Smooth muscle cell (in vitro differentiated cells): ENCODE measurements around the gene ZNF79. TPM values are rescaled to one million over a fixed set of nuclear protein-coding genes. Genes with fewer than 3 reads are reported as not detected.

Experiments
- DNase-seq: peaks from one replicate; lab custom pipeline; 2025; ENCODE audit not compliant: unreplicated experiment; lab: John Stamatoyannopoulos, UW
- H2AFZ ChIP-seq: fragments of 200-600 bp; sonication (generic); 2 replicates; pipeline ENCODE4 v1.6.0; 2016; ENCODE audit warnings: antibody characterized with exemption, low read depth, mild to moderate bottlenecking
- H3F3A ChIP-seq: fragments of 200-600 bp; sonication (generic); 2 replicates; pipeline ENCODE4 v1.6.0; 2017; ENCODE audit warnings: antibody characterized with exemption, low read depth
- H3K27ac ChIP-seq: fragments of 200-600 bp; sonication (generic); 2 replicates; pipeline ENCODE4 v1.5.1; 2016; ENCODE audit warnings: low read depth, mild to moderate bottlenecking
- H3K27me3 ChIP-seq: fragments of 200-600 bp; sonication (generic); 2 replicates; pipeline ENCODE4 v1.6.1; 2016; ENCODE audit warnings: low read depth, mild to moderate bottlenecking
- H3K36me3 ChIP-seq: fragments of 200-600 bp; sonication (generic); 2 replicates; pipeline ENCODE4 v1.5.1; 2016; ENCODE audit warnings: low read depth
- H3K4me1 ChIP-seq: fragments of 200-600 bp; sonication (generic); 2 replicates; pipeline ENCODE4 v1.5.1; 2016; ENCODE audit warnings: low read depth
- H3K4me2 ChIP-seq: fragments of 200-600 bp; sonication (generic); 2 replicates; pipeline ENCODE4 v1.6.0; 2016; ENCODE audit warnings: mild to moderate bottlenecking
- H3K4me3 ChIP-seq: fragments of 200-600 bp; sonication (generic); 2 replicates; pipeline ENCODE4 v1.5.1; 2016; ENCODE audit warnings: mild to moderate bottlenecking
- H3K79me2 ChIP-seq: fragments of 200-600 bp; sonication (generic); 2 replicates; pipeline ENCODE4 v1.6.0; 2016; ENCODE audit warnings: low read depth, mild to moderate bottlenecking
- H3K9ac ChIP-seq: fragments of 200-600 bp; sonication (generic); 2 replicates; pipeline ENCODE4 v1.6.0; 2016; ENCODE audit warnings: low read depth
- H3K9me3 ChIP-seq: fragments of 200-600 bp; sonication (generic); replicated peaks from 2 replicates; pipeline ENCODE4 v1.5.1; 2016; ENCODE audit warnings: low read depth
- H4K20me1 ChIP-seq: fragments of 200-600 bp; sonication (generic); 2 replicates; pipeline ENCODE4 v1.6.0; 2016; ENCODE audit warnings: low read depth
- CTCF ChIP-seq: fragments of 200-600 bp; sonication (generic); IDR thresholded peaks from 2 replicates; pipeline ENCODE4 v1.5.1; 2017; ENCODE audit warnings: borderline replicate concordance, mild to moderate bottlenecking, antibody characterized with exemption; ENCODE audit not compliant: insufficient read depth, poor library complexity, severe bottlenecking
- WGBS: methylation state at CpG from one replicate; pipeline ENCODE4 v1.1.7; 2016; ENCODE audit warnings: low lambda C conversion rate; 5-methylcytosine and 5-hydroxymethylcytosine counted together
- polyA plus RNA-seq: library from polyadenylated mRNA; unstranded; fragments of >200 nt; fragmentation: Nextera tagmentation; extraction: Ambion mirVana; gene quantifications from 2 replicates; pipeline ENCODE4 v1.2.1, GENCODE V29; 2016
- total RNA-seq: library from RNA; depleted of rRNA; stranded (reverse); fragments of >200 nt; gene quantifications from 2 replicates; pipeline ENCODE4 v1.2.3, GENCODE V29; 2014

Gene ZNF79
- total and polyA plus RNA-seq, 2 experiments from 2014 or later, result 4.3 to 6.6 TPM

GRCh38 chr9:127384016-127384730 lies 40.0 kb upstream of the ZNF79 start:
- Histone ChIP-seq H3K27me3 (no peaks in the 10 kb centered on the region), H3K9me3 (no peaks in the 10 kb centered on the region)
- WGBS, result 91% methylated on average over 11 of the region's 11 CpGs

GRCh38 chr9:127384901-127385300 lies 39.3 kb upstream of the ZNF79 start:
- no peak for DNase-seq
- H3K4me2 ChIP-seq, result no peak overlapping the region
- no peak overlapping the region for H3K9ac ChIP-seq
- H3K79me2 ChIP-seq, result no peaks in the 10 kb centered on the region
- H2AFZ ChIP-seq, result no peak overlapping the region
- no peaks in the 10 kb centered on the region for H3K9me3 ChIP-seq
- no peak for TF ChIP-seq CTCF
- no peaks in the 10 kb centered on the region for H4K20me1 ChIP-seq
- H3K36me3 ChIP-seq, result no peaks in the 10 kb centered on the region
- 85% methylated on average over 13 of the region's 13 CpGs for WGBS
- peak overlapping the region; percentile 27 for H3K27ac ChIP-seq
- H3K27me3 ChIP-seq, result no peaks in the 10 kb centered on the region
- H3K4me3 ChIP-seq, result no peak overlapping the region
- H3K4me1 ChIP-seq, result peaks cover 7% of the 10 kb centered on the region
- H3F3A ChIP-seq, result peaks cover 13% of the 10 kb centered on the region

More at GRCh38 chr9:127384016-127384730, 40.0 kb upstream of the ZNF79 start:
- H3K27ac ChIP-seq, result no peak overlapping the region
- H3K79me2 ChIP-seq, result no peaks in the 10 kb centered on the region
- H3K36me3 ChIP-seq, result no peaks in the 10 kb centered on the region
- peaks cover 7% of the 10 kb centered on the region for H3F3A ChIP-seq
- H3K4me3 ChIP-seq, result no peak overlapping the region
- no peak overlapping the region for H3K9ac ChIP-seq
- no peak for TF ChIP-seq CTCF
- no peak for DNase-seq
- no peak overlapping the region for H2AFZ ChIP-seq
- peaks cover 3% of the 10 kb centered on the region for H3K4me1 ChIP-seq
- no peaks in the 10 kb centered on the region for H4K20me1 ChIP-seq
- H3K4me2 ChIP-seq, result no peak overlapping the region

- H3K9ac ChIP-seq, result no peak overlapping the region
- no peak overlapping the region for H3K4me2 ChIP-seq
- H3K27ac ChIP-seq, result no peak overlapping the region
- H3K9me3 ChIP-seq, result no peaks in the 10 kb centered on the region
- no peaks in the 10 kb centered on the region for H3K79me2 ChIP-seq
- H2AFZ ChIP-seq, result no peak overlapping the region
- TF ChIP-seq CTCF, result no peak
- no peaks in the 10 kb centered on the region for H3K36me3 ChIP-seq
- H3K4me3 ChIP-seq, result no peak overlapping the region
- 83% methylated on average over 4 of the region's 4 CpGs for WGBS
- H3K4me1 ChIP-seq, result peaks cover 11% of the 10 kb centered on the region
- no peak for DNase-seq
- no peaks in the 10 kb centered on the region for H3K27me3 ChIP-seq
- peaks cover 24% of the 10 kb centered on the region for H3F3A ChIP-seq
- no peaks in the 10 kb centered on the region for H4K20me1 ChIP-seq
These were observed 37.9 kb upstream of the ZNF79 start for GRCh38 chr9:127386249-127386648.

GRCh38 chr9:127386981-127387380 lies 37.2 kb upstream of the ZNF79 start:
- Histone ChIP-seq H3K79me2 (no peaks in the 10 kb centered on the region), H3K4me3 (no peak overlapping the region), H3F3A (peaks cover 24% of the 10 kb centered on the region), H3K36me3 (no peaks in the 10 kb centered on the region), H4K20me1 (no peaks in the 10 kb centered on the region), H3K4me2 (no peak overlapping the region), H3K4me1 (peaks cover 11% of the 10 kb centered on the region), H3K27ac (no peak overlapping the region), H3K9me3 (no peaks in the 10 kb centered on the region), H2AFZ (no peak overlapping the region), H3K9ac (no peak overlapping the region), H3K27me3 (no peaks in the 10 kb centered on the region)
- DNase-seq, result no peak
- no peak for TF ChIP-seq CTCF
- 98% methylated on average over 10 of the region's 10 CpGs for WGBS
